KBM-7 (cell line): ENCODE results near the gene CDK14.

Experiments used
- DNase-seq: peaks from one replicate; pipeline ENCODE4 v3.0.0-alpha.2; 2015
- in situ Hi-C: fragments of 300-500 bp; cut with MboI; formaldehyde crosslinking; loops from 2 replicates; pipeline ENCODE4 v1.14.3; 2020; ENCODE audit warnings: low sequenced_read_pairs, low pct_unique_long_range_greater_than_20kb, mixed read lengths

CDK14 gene

GRCh38 chr7:90843472-90843871 is 247.4 kb downstream of the CDK14 start:
- in situ Hi-C loops = no loop called here
- DNase-seq = no peak

GRCh38 chr7:90844421-90844820 is 248.3 kb downstream of the CDK14 start:
- DNase-seq = no peak
- in situ Hi-C loops = no loop called here

GRCh38 chr7:90846192-90846591 is 250.1 kb downstream of the CDK14 start:
- in situ Hi-C loops = no loop called here
- no peak for DNase-seq

- no peak for DNase-seq
- in situ Hi-C loops = no loop called here
These were observed 253.9 kb downstream of the CDK14 start for GRCh38 chr7:90850066-90850465.

- no peak for DNase-seq
- in situ Hi-C loops = no loop called here
These were observed 254.3 kb downstream of the CDK14 start for GRCh38 chr7:90850471-90850870.

GRCh38 chr7:90853205-90853604 is 257.1 kb downstream of the CDK14 start:
- in situ Hi-C loops = no loop called here
- no peak for DNase-seq

- DNase-seq = no peak
- in situ Hi-C loops = no loop called here
These were observed 260.4 kb downstream of the CDK14 start for GRCh38 chr7:90856351-90857070.

GRCh38 chr7:90857603-90858002 is 261.5 kb downstream of the CDK14 start:
- no peak for DNase-seq
- in situ Hi-C loops = no loop called here

- in situ Hi-C loops = no loop called here
- DNase-seq = no peak
These were observed 262.4 kb downstream of the CDK14 start for GRCh38 chr7:90858546-90858945.

- in situ Hi-C loops = no loop called here
- DNase-seq = no peak
These were observed 263.4 kb downstream of the CDK14 start for GRCh38 chr7:90859521-90859920.

GRCh38 chr7:90864088-90864487 is 268.0 kb downstream of the CDK14 start:
- DNase-seq = no peak
- in situ Hi-C loops = no loop called here

GRCh38 chr7:90869335-90869734 is 273.2 kb downstream of the CDK14 start:
- in situ Hi-C loops = no loop called here
- DNase-seq = no peak

- in situ Hi-C loops = no loop called here
- no peak for DNase-seq
These were observed 280.6 kb downstream of the CDK14 start for GRCh38 chr7:90876701-90877100.

- in situ Hi-C loops = no loop called here
- no peak for DNase-seq
These were observed 281.1 kb downstream of the CDK14 start for GRCh38 chr7:90877201-90877600.

- no peak for DNase-seq
- in situ Hi-C loops = no loop called here
These were observed 283.8 kb downstream of the CDK14 start for GRCh38 chr7:90879924-90880323.

- no peak for DNase-seq
- in situ Hi-C loops = no loop called here
These were observed 290.3 kb downstream of the CDK14 start for GRCh38 chr7:90886416-90886815.

GRCh38 chr7:90889210-90889609 is 293.1 kb downstream of the CDK14 start:
- DNase-seq = no peak
- in situ Hi-C loops = no loop called here

- no peak for DNase-seq
- in situ Hi-C loops = no loop called here
These were observed 293.5 kb downstream of the CDK14 start for GRCh38 chr7:90889644-90890043.

GRCh38 chr7:90891529-90891928 is 295.4 kb downstream of the CDK14 start:
- no peak for DNase-seq
- in situ Hi-C loops = no loop called here

- DNase-seq = no peak
- in situ Hi-C loops = no loop called here
These were observed 296.1 kb downstream of the CDK14 start for GRCh38 chr7:90892213-90892612.

GRCh38 chr7:90894122-90894521 is 298.0 kb downstream of the CDK14 start:
- no peak for DNase-seq
- in situ Hi-C loops = no loop called here
